ENCODE data around the gene LMX1B.

DNA sequence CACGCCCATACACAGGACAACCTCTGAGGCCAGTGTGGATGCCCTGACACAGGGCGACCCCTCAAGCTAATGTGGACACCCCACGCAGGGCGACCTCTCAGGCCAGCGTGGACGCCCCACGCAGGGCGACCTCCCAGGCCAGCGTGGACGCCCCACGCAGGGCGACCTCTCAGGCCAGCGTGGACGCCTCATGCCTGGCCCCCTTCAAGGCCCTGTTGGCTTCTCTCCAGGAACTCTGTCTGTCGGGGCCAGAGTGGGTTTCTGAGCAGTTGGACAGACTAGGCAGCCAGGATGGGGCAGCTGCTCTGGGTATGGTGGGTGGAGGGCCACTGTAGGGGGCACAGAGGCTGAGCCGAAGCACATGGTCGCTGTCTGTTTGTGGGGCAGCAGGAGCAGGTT is 47.4 kb downstream of the LMX1B start:
- TF ChIP-seq POLR2AphosphoS5 (IDR thresholded peaks at IDR 0.05; ENCODE audit: borderline replicate concordance, low read depth, low read length) (no peak), EZH2 (IDR thresholded peaks at IDR 0.05) (no peak)

Measured in SK-N-MC (cell line).